H1 (cell line): ENCODE measurements around the gene HAPLN3. TPM values are rescaled to one million over a fixed set of nuclear protein-coding genes. Genes with fewer than 3 reads are reported as not detected.

Experiments used
- BACH1 ChIP-seq: IDR thresholded peaks from 2 replicates; pipeline ENCODE4 v1.6.1; 2012; ENCODE audit warnings: low read length, improper control_type of control experiment
- CHD1 ChIP-seq: IDR thresholded peaks from 2 replicates; pipeline ENCODE4 v1.6.1; 2012; ENCODE audit warnings: low read depth, low read length, improper control_type of control experiment
- CHD2 ChIP-seq: IDR thresholded peaks from 2 replicates; pipeline ENCODE4 v1.6.1; 2012; ENCODE audit warnings: low read length, improper control_type of control experiment
- HDAC2 ChIP-seq, 2 experiments: fragments of 300-600 bp in 1 of 2; sonication (generic) in 1 of 2; IDR thresholded peaks; 2 replicates each; pipeline ENCODE4 v1.6.1; 2011 to 2012; ENCODE audit warnings: low read depth in 2 of 2, low read length in 2 of 2, mild to moderate bottlenecking in 2 of 2, moderate library complexity in 2 of 2, borderline replicate concordance in 1 of 2, inconsistent platforms in 1 of 2
- KDM1A ChIP-seq: fragments of 200-600, 300-600 bp; sonication (generic); IDR thresholded peaks from 2 replicates; pipeline ENCODE4 v1.7.1; 2016; ENCODE audit warnings: mild to moderate bottlenecking, low read length, borderline replicate concordance
- POLR2AphosphoS5 ChIP-seq: IDR thresholded peaks from 2 replicates; pipeline ENCODE4 v1.6.1; 2011; ENCODE audit warnings: low read depth, low read length
- SIN3A ChIP-seq, 2 experiments: IDR thresholded peaks in 1 of 2; conservative IDR thresholded peaks in 1 of 2; 2 replicates each; pipeline ENCODE4 v1.6.1; 2011 to 2012; ENCODE audit warnings: low read length in 2 of 2, improper control_type of control experiment in 1 of 2, low read depth in 1 of 2, mild to moderate bottlenecking in 1 of 2
- polyA plus RNA-seq, 7 experiments: library from polyadenylated mRNA; depleted of rRNA in 3 of 7; stranded (reverse) in 5 of 7; unstranded in 2 of 7; fragments of >200 nt in 5 of 7; fragments of 200-250 nt in 2 of 7; gene quantifications; 1 replicate in 5 of 7; 2 replicates in 1 of 7; 4 replicates in 1 of 7; pipeline versions ENCODE4 v1.2.1 to v1.2.3, GENCODE V29; 2011 to 2013; ENCODE audit warnings: missing spikeins in 2 of 7, mixed read lengths in 2 of 7
- total RNA-seq: library from RNA; stranded (reverse); fragmentation: NEBNext Ultra II Directional; extraction: Animal tissue kit (Norgen Biotek cat#: 25700); gene quantifications from 2 replicates; pipeline ENCODE4 v1.2.1, GENCODE V29; 2021

HAPLN3 gene
- total and polyA plus RNA-seq, 2 of the 8 experiments (the other 6 are each of a cell fraction or from before 2014, with no cell fraction given) = 76.2 to 79.7 TPM

DNA sequence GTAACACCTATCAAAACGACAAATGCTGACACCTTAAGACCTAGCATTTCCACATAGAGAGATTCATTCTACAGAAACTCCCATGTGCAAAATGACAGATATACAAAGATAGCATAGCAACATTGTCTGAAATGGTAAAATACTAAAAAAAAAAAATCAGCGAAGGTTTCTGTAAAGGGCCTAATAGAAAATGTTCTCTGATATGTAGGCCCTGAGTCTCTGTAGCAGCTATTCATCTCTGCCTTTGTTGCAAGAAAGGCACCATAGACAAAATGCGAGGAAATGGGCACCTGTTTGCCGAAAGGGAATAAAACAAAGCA lies 18.5 kb upstream of the HAPLN3 start (continued):
- TF ChIP-seq CHD1 = no peak
- TF ChIP-seq CHD2 = no peak
- TF ChIP-seq SIN3A (conservative IDR thresholded peaks at IDR 0.05 in 1 of 2, IDR thresholded peaks at IDR 0.05 in 1 of 2; ENCODE audit: low read depth in 1 of 2, low read length in 2 of 2) = no peak
- TF ChIP-seq POLR2AphosphoS5 = no peak
- TF ChIP-seq HDAC2 (IDR thresholded peaks at IDR 0.05; ENCODE audit: borderline replicate concordance in 1 of 2, low read depth in 2 of 2, low read length in 2 of 2) = no peak
- no peak for TF ChIP-seq KDM1A
- TF ChIP-seq BACH1 = no peak
